Chondrocyte (in vitro differentiated cells): ENCODE measurements around the gene TLDC2. TPM values are rescaled to one million over a fixed set of nuclear protein-coding genes. Genes with fewer than 3 reads are reported as not detected.

Experiments
- DNase-seq: peaks from one replicate; pipeline ENCODE4 v3.0.0; 2021; ENCODE audit warnings: mixed read lengths, low spot score
- H3K27ac Mint-ChIP-seq: one replicate; pipeline ENCODE4 v1.8.0; 2021; ENCODE audit warnings: mild to moderate bottlenecking, moderate library complexity, mixed read lengths; ENCODE audit not compliant: unreplicated experiment
- H3K27me3 Mint-ChIP-seq: 2 replicates; pipeline ENCODE4 v1.8.0; 2021; ENCODE audit warnings: low read depth, mixed read lengths
- H3K36me3 Mint-ChIP-seq: 2 replicates; pipeline ENCODE4 v1.8.0; 2021; ENCODE audit warnings: low read depth, mixed read lengths
- H3K4me1 Mint-ChIP-seq: 2 replicates; pipeline ENCODE4 v1.8.0; 2021; ENCODE audit warnings: low read depth, mild to moderate bottlenecking, mixed read lengths
- H3K4me3 Mint-ChIP-seq: one replicate; pipeline ENCODE4 v1.8.0; 2021; ENCODE audit warnings: mild to moderate bottlenecking, moderate library complexity, mixed read lengths; ENCODE audit not compliant: unreplicated experiment
- H3K9me3 Mint-ChIP-seq: 2 replicates; pipeline ENCODE4 v1.8.0; 2021; ENCODE audit warnings: low read depth, mixed read lengths
- CTCF ChIP-seq: fragments of 200-600 bp; sonication (generic); IDR thresholded peaks from 2 replicates; pipeline ENCODE4 v1.5.0; 2021; ENCODE audit warnings: antibody characterized with exemption, mild to moderate bottlenecking, moderate library complexity
- total RNA-seq: library from RNA; stranded (reverse); gene quantifications from 3 replicates; pipeline ENCODE4 v1.2.1, GENCODE V29; 2021

Gene TLDC2
- total RNA-seq, 1 donor from 2014 or later = not detected

- Mint-ChIP-seq H3K27me3 (no peaks in the 10 kb centered on the region), H3K27ac (no peak overlapping the region), H3K9me3 (no peaks in the 10 kb centered on the region), H3K4me3 (no peak overlapping the region), H3K4me1 (no peaks in the 10 kb centered on the region), H3K36me3 (peaks cover 4% of the 10 kb centered on the region)
- DNase-seq = no peak
- TF ChIP-seq CTCF = no peak
Measured at GRCh38 chr20:36908603-36909002, 32.7 kb downstream of the TLDC2 start.

GRCh38 chr20:36916199-36916598, 40.3 kb downstream of the TLDC2 start:
- no peak for TF ChIP-seq CTCF
- Mint-ChIP-seq H3K4me3 (no peak overlapping the region), H3K36me3 (peaks cover 4% of the 10 kb centered on the region), H3K27me3 (no peaks in the 10 kb centered on the region), H3K4me1 (no peaks in the 10 kb centered on the region), H3K9me3 (no peaks in the 10 kb centered on the region), H3K27ac (no peak overlapping the region)
- no peak for DNase-seq

DNA sequence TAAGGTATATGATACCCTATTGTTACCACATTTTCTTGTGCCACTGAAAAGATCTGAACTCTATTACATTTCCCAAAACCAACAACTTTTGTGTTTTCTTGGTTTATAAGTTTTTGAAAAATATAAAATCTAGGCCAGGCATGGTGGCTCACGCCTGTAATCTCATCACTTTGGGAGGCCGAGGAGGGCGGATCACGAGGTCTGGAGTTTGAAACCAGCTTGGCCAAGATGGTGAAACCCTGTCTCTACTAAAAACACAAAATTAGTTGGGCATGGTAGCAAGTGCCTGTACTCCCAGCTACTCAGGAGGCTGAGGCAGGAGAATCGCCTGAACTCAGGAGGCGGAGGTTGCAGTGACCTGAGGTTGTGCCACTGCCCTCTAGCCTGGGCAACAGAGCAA, 41.3 kb downstream of the TLDC2 start:
- Mint-ChIP-seq H3K9me3 (no peaks in the 10 kb centered on the region), H3K4me3 (no peak overlapping the region), H3K4me1 (no peaks in the 10 kb centered on the region), H3K27me3 (no peaks in the 10 kb centered on the region), H3K27ac (no peak overlapping the region), H3K36me3 (peaks cover 4% of the 10 kb centered on the region)
- no peak for DNase-seq
- TF ChIP-seq CTCF = no peak

- no peak for TF ChIP-seq CTCF
- no peak overlapping the region for H3K27ac Mint-ChIP-seq
- H3K36me3 Mint-ChIP-seq = peaks cover 4% of the 10 kb centered on the region
- no peak overlapping the region for H3K4me3 Mint-ChIP-seq
- H3K4me1 Mint-ChIP-seq = no peaks in the 10 kb centered on the region
- H3K27me3 Mint-ChIP-seq = no peaks in the 10 kb centered on the region
- no peak for DNase-seq
- H3K9me3 Mint-ChIP-seq = no peaks in the 10 kb centered on the region
Measured at GRCh38 chr20:36917943-36918342, 42.0 kb downstream of the TLDC2 start.

DNA sequence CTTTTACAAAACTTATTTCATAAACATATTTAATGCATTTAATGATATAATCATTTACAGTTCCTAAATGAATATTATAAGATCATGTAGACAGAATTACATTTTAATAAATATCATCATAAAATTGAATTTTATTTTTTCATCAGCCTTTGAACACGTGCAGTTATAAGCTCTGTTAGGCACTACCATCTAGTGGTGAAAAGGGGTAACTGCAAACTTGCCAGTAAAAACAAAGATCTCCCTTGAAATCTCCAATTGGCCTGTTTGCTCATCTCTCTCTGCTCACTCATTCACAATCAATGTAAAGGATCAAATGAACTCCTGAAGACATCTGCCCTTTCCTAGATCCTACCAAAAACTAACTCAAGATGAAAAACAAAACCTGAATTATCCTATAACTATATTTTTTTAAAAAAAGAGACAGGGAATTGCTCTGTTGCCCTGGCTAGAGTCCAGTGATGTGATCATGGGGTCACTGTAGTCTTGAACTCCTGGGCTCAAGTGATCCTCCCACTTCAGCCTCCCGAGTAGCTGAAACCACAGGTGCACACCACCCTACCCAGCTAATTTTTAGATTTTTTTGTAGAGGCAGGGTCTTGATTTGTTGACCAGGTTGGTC, 43.9 kb downstream of the TLDC2 start:
- Mint-ChIP-seq H3K36me3 (peaks cover 1% of the 10 kb centered on the region), H3K27ac (no peak overlapping the region), H3K4me3 (no peak overlapping the region), H3K4me1 (no peaks in the 10 kb centered on the region), H3K9me3 (no peaks in the 10 kb centered on the region), H3K27me3 (no peaks in the 10 kb centered on the region)
- DNase-seq = no peak
- peak; percentile 92 for TF ChIP-seq CTCF
